ENCODE results near the gene NVL. TPM values are rescaled to one million over a fixed set of nuclear protein-coding genes. Genes with fewer than 3 reads are reported as not detected.

NVL gene
- total and polyA plus RNA-seq, 4 donors = 12.8 to 41.5 (median 29.1) TPM

DNA sequence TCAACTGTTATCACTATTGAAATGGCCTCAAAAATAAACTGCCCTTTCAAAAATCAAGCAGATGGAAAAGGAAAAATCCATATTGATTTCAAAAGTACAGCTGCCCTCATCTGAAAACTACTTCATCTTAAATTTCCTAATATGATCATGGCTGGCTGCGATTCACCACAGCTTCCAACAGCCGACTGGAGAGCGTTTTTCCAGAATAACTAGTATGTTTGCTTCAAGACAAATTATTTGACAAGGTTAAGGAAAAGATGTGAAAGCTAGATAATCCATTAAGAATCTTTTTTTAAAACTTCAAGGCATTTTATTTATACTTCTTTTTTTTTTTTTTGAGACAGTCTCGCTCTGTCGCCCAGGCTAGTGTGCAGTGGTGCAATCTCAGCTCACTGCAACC is 151.1 kb downstream of the NVL start:
- Histone ChIP-seq H3K27me3 (ENCODE audit: control insufficient read depth in 3 of 3, insufficient read depth in 3 of 3, low read length in 2 of 3) (no peaks in the 10 kb centered on the region), H3K4me1 (ENCODE audit: control insufficient read depth in 5 of 5, insufficient read depth in 5 of 5, low read length in 5 of 5) (peaks cover 0 to 8% (median 3%) of the 10 kb centered on the region in 5 donors), H3K9ac (ENCODE audit: insufficient read depth in 1 of 2, low read length in 2 of 2) (no peak overlapping the region), H3K9me3 (ENCODE audit: control insufficient read depth in 4 of 4, insufficient read depth in 3 of 4, low read length in 3 of 4) (no peaks in the 10 kb centered on the region), H3K4me3 (no peak overlapping the region), H3K27ac (ENCODE audit: low read depth in 1 of 2, low read length in 1 of 2) (no peak overlapping the region), H3K36me3 (ENCODE audit: control insufficient read depth in 4 of 4, insufficient read depth in 4 of 4, low read length in 4 of 4) (no peaks in the 10 kb centered on the region)
- DNase-seq = no peak
- no peak for ATAC-seq (ENCODE audit: insufficient read depth, low FRiP score)
- WGBS, 2 donors = 95 to 96% methylated on average over 5 of the region's 5 CpGs
- TF ChIP-seq, protein P1, sequence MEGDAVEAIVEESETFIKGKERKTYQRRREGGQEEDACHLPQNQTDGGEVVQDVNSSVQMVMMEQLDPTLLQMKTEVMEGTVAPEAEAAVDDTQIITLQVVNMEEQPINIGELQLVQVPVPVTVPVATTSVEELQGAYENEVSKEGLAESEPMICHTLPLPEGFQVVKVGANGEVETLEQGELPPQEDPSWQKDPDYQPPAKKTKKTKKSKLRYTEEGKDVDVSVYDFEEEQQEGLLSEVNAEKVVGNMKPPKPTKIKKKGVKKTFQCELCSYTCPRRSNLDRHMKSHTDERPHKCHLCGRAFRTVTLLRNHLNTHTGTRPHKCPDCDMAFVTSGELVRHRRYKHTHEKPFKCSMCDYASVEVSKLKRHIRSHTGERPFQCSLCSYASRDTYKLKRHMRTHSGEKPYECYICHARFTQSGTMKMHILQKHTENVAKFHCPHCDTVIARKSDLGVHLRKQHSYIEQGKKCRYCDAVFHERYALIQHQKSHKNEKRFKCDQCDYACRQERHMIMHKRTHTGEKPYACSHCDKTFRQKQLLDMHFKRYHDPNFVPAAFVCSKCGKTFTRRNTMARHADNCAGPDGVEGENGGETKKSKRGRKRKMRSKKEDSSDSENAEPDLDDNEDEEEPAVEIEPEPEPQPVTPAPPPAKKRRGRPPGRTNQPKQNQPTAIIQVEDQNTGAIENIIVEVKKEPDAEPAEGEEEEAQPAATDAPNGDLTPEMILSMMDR (IDR thresholded peaks at IDR 0.05; ENCODE audit: control extremely low read depth, extremely low read depth) = no peak

DNA sequence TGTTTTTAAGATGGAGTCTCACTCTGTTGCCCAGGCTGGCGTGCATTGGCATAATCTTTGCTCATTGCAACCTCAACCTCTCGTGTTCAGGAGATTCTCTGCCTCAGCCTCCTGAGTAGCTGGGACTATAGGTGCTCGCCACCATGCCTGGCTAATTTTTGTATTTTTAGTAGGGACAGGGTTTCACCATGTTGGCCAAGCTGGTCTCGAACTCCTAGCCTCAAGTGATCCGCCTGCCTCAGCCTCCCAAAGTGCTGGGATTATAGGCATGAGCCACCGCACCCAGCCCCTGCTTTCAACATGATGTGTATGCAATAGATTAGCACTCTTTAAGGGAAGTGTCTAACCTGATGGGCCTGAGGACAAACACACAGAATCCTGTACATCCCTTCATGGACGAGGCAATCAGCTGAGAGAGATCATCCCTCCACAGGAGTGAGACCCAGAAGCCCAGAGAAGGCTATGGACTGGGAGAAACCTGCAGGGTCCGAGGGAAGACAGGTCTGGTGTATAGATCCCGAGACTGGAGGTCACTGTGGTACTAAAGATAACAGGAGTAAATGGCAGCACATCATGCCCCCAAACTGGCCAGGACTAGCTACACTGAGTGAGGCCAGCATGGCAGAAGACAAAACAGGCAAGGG is 152.5 kb downstream of the NVL start:
- ATAC-seq (ENCODE audit: insufficient read depth, low FRiP score) (no peak), DNase-seq (no peak)
- Histone ChIP-seq H3K27ac (ENCODE audit: low read depth in 1 of 2, low read length in 1 of 2) (no peak overlapping the region), H3K36me3 (ENCODE audit: control insufficient read depth in 4 of 4, insufficient read depth in 4 of 4, low read length in 4 of 4) (no peaks in the 10 kb centered on the region), H3K4me1 (ENCODE audit: control insufficient read depth in 5 of 5, insufficient read depth in 5 of 5, low read length in 5 of 5) (peaks cover 0 to 6% (median 3%) of the 10 kb centered on the region in 5 donors), H3K4me3 (no peak overlapping the region), H3K9ac (ENCODE audit: insufficient read depth in 1 of 2, low read length in 2 of 2) (no peak overlapping the region), H3K27me3 (ENCODE audit: control insufficient read depth in 3 of 3, insufficient read depth in 3 of 3, low read length in 2 of 3) (no peaks in the 10 kb centered on the region), H3K9me3 (ENCODE audit: control insufficient read depth in 4 of 4, insufficient read depth in 3 of 4, low read length in 3 of 4) (no peaks in the 10 kb centered on the region)
- TF ChIP-seq, protein P1 (IDR thresholded peaks at IDR 0.05; ENCODE audit: control extremely low read depth, extremely low read depth) = no peak
- WGBS, 2 donors = 90 to 94% methylated on average over 9 of the region's 9 CpGs

Small RNA genes within 50 kb of the gene (small RNA-seq; reads per million reads assigned to genes)
- not detected for gene MIR320B2 (ENCODE audit: low replicate concordance)
- gene RF00139 (ENCODE audit: low replicate concordance) = not detected
- not detected for gene RNU6-1008P (ENCODE audit: low replicate concordance)

Other genes with a start within 250 kb of the NVL start
- gene FBXO28, start 216.1 kb downstream of the NVL start, total RNA-seq = 10 to 100 TPM; 27.4 to 41.5 TPM
- 10 to 100 TPM; 10.1 to 11.9 TPM for gene FBXO28, start 216.1 kb downstream of the NVL start, polyA plus RNA-seq
- 10 to 100 TPM; 65.8 to 69.7 TPM for gene DEGS1, start 146.9 kb downstream of the NVL start, total RNA-seq
- gene DEGS1, start 146.9 kb downstream of the NVL start, polyA plus RNA-seq = 10 to 100 TPM; 41.2 to 68.7 TPM
- 10 to 100 TPM; 27.8 to 79.4 TPM for gene CNIH4, start 26.7 kb upstream of the NVL start, total RNA-seq
- 100 to 1,000 TPM; 146 TPM for gene CNIH4, start 26.7 kb upstream of the NVL start, polyA plus RNA-seq
- gene WDR26, start 104.6 kb upstream of the NVL start, total RNA-seq = 100 to 1,000 TPM in 1 of 2 donors, 10 to 100 TPM in 1; 73.7 to 180 TPM
- 10 to 100 TPM; 30.0 to 45.0 TPM for gene WDR26, start 104.6 kb upstream of the NVL start, polyA plus RNA-seq